MM.1S (cell line): Measurements from ENCODE around the gene NID2.

Experiments used
- EZH2 ChIP-seq: fragments of 300-600 bp; sonication (generic); optimal IDR thresholded peaks from 2 replicates; pipeline ENCODE3; 2017; ENCODE audit warnings: low read depth, mild to moderate bottlenecking, antibody characterized with exemption, low read length, mixed read lengths
- TF ChIP-seq, protein P1 (sequence below): fragments of 300-600 bp; sonication (generic); IDR thresholded peaks from 2 replicates; pipeline ENCODE4 v1.5.1; 2016; ENCODE audit warnings: antibody characterized with exemption, low read length, mixed read lengths

DNA sequence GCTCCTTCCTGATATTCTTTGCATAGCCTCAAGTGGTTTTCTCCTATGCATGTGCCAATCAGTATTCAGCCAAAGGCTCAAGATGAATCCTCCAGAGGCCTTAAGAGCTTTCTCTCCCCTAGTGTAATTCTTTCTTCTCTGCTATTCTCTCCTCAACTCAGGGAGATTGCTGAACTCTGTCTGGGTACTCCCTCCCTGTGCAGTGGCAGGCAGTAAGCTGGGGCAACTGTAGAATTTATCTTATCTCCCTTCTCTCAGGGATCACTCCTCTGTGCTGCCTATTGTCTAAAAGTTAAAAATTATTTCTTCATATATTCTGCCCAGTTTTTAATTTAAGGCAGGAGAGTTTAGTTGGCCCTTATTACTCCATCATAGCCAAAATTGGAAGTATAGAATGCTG, 108.0 kb downstream of the NID2 start:
- no peak for TF ChIP-seq EZH2
- TF ChIP-seq, protein P1, sequence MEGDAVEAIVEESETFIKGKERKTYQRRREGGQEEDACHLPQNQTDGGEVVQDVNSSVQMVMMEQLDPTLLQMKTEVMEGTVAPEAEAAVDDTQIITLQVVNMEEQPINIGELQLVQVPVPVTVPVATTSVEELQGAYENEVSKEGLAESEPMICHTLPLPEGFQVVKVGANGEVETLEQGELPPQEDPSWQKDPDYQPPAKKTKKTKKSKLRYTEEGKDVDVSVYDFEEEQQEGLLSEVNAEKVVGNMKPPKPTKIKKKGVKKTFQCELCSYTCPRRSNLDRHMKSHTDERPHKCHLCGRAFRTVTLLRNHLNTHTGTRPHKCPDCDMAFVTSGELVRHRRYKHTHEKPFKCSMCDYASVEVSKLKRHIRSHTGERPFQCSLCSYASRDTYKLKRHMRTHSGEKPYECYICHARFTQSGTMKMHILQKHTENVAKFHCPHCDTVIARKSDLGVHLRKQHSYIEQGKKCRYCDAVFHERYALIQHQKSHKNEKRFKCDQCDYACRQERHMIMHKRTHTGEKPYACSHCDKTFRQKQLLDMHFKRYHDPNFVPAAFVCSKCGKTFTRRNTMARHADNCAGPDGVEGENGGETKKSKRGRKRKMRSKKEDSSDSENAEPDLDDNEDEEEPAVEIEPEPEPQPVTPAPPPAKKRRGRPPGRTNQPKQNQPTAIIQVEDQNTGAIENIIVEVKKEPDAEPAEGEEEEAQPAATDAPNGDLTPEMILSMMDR = no peak
